GM20000 (cell line): ENCODE results near the gene TTI1.
A peak's percentile ranks its signal among the peaks of the same experiment; 100 is the strongest.

Experiments
- DNase-seq: peaks from one replicate; pipeline ENCODE4 v3.0.0; 2012; ENCODE audit warnings: low spot score
- TF ChIP-seq, protein P1 (sequence below): IDR thresholded peaks from 2 replicates; pipeline ENCODE4 v1.5.1; 2012; ENCODE audit warnings: mild to moderate bottlenecking, control low read depth; ENCODE audit errors: extremely low read depth, missing control alignments

Gene TTI1

DNA sequence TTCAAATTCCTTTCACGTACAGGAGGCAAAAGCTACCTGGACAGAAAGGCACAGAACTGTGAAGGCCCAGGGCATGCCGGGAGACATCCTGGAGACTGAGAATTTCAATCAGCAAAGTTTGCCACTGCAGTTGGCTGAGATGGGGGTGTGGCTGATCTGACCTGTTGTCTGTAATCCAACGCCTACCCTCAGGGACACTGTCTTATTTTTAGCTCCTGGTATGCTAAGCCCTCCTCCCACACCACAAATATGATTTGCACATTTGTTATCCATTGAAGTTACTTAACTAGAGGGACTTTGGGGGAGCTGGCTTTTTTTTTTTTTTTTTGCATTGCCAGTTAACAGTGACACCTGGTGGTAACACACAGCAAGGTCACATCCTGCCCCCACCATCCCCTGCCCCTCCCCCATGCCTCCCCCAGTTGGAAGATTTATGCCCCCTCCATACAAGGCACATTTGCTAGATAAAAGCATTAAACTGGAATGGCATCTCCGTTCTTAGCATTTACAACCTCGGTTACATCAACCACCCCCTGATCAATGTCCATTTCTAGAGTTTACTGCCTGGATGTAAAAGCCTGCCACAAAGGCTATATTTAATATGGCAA is 40.4 kb downstream of the TTI1 start:
- TF ChIP-seq, protein P1, sequence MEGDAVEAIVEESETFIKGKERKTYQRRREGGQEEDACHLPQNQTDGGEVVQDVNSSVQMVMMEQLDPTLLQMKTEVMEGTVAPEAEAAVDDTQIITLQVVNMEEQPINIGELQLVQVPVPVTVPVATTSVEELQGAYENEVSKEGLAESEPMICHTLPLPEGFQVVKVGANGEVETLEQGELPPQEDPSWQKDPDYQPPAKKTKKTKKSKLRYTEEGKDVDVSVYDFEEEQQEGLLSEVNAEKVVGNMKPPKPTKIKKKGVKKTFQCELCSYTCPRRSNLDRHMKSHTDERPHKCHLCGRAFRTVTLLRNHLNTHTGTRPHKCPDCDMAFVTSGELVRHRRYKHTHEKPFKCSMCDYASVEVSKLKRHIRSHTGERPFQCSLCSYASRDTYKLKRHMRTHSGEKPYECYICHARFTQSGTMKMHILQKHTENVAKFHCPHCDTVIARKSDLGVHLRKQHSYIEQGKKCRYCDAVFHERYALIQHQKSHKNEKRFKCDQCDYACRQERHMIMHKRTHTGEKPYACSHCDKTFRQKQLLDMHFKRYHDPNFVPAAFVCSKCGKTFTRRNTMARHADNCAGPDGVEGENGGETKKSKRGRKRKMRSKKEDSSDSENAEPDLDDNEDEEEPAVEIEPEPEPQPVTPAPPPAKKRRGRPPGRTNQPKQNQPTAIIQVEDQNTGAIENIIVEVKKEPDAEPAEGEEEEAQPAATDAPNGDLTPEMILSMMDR = no peak
- DNase-seq = peak; percentile 71

DNA sequence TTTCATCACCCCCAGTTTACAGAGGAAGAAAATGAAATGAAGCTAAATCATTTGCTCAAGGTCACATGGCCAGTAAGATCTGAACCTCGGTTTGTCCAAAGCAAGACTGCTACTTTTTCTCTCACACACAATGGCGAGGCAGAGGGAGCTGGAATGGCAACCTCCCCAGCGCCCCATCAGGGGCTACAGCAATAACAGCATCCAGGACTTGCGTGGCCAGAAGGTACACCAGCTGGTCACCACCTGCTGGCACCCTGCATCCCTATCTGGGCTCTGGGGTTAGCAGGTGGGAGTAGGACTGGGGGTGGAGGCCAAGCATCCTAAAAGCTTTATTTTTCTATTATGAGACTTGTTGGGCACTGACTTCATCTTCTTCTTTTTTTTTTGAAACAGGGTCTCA is 41.3 kb downstream of the TTI1 start:
- TF ChIP-seq, protein P1 = no peak
- no peak for DNase-seq

DNA sequence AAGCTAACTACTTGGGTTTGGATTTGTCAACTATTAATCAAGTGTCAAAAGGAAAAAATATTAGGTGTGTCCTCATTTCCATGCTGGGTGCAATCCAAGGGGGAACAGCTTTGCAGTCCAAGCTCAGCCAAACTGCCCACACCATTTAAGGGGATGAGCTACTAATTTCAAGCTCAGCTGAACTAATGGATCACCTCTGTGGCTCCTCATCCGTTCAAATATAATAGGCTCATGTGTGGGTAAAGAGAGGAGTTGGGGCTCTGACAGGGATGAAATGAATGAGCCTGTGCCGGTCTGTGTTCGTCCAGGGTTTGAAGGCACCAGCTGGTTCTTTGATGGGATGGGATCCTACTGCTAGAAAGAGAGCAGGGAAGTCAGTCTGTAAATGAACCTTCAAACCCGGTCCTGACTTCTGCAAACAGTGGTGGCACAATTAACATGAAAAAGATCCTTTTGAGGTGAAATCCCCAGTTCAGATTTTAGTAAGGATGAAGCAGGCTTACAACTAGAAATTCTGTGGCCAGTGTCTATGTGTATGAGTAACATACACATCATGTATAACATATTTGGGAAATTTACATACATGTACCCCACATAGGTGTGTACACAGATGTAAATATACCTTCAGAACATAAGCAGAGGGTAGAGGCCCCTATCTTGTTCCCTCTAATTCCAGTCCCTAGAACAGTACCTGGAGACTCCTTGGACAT is 41.9 kb downstream of the TTI1 start:
- DNase-seq = no peak
- TF ChIP-seq, protein P1 = no peak

DNA sequence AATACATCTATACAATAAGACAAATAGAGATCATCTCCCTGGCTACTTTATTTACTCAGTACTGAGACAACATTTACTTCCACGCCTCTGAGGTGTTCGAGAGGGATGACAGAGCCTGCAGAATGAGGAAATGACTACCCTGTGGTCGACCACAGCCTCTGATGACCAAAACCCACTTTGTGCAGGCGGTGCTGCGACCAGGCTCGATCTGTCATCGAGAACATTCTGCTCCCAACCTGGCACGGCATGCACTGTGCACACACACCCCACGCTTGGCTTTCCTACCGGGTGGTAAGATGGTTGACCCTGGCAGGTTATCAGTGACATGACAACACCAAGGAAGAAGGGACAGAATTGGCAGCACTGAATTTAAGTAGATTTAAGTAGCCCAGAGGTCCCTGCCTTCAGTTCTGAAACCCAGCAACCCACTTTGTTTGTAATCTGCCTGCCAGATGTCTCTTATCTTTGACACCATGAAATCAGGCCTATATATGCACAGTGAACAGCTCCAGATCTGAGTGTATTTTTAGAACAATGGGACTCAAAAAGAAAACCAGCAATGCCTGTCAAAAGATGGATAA is 42.6 kb downstream of the TTI1 start:
- TF ChIP-seq, protein P1 = no peak
- peak; percentile 89 for DNase-seq

DNA sequence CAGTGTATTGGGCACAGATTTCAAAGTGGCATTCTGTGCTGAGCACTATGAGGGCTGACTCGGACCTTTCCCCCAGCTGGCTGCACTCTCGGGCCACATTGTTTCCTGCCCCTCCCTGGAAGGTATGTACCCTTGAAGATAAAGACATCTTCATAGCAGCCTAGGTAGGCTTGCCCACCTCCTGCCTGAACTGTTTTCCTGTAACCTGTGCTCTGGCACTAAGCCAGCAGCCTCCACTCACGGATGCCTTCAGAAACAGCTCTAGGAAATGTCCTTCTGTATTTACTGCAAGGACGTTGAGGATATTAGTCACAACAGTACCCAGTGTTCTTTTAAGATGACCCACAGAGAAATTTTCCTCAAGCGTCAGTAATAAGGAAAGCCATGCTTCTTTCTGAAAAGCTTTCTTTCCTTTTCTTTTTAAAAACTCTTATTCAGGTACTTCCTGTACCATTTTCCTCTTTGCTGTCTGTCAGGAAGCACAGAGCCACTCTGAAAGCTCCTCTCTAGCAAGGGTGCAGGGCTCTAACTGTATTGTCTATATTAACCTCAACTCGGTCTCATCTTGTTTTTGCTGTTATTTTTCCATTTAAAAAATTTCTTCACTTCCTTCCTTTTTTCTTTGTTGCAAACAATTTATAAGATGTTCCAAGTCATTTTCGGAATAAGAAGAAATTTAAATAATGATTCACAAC is 43.5 kb downstream of the TTI1 start:
- no peak for DNase-seq
- TF ChIP-seq, protein P1 = no peak

DNA sequence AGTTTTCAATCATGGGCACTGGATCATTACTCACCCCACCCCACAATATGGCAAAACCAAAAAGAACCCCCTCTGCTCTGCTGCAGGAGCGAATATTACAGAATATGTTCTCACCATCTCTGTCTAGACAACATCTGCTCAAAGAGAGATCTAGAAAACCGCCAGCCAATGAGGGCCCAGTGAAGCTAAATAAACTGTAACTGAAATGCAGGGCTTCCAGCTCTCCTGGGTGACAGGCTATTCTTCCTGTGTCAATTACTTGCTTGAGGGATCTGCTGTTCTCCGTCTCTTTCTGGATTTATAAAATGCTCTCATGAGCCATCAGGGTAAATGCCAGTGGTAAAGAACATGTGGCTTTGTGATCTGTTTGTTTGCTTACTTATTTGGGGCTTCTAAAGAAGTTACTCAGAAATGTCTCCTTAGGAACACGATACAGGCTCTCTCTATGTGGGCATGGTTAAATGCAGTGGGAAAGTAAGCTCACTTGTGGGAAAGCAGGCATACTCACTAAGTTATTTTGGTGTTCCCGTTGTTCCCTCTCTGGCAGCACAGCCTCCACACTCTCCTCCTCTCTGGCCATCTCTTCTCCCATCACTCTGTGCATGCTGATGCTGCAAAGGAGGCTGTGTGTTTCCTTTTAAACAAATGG is 44.8 kb downstream of the TTI1 start:
- DNase-seq = no peak
- TF ChIP-seq, protein P1 = no peak
